HEK293T (cell line): ENCODE measurements around the gene MYADML2.

Experiments
- ARNT ChIP-seq: fragments of 450-650 bp; IDR thresholded peaks from 2 replicates; pipeline ENCODE4 v1.6.1; 2017; ENCODE audit warnings: mild to moderate bottlenecking
- BHLHE40 ChIP-seq: fragments of 450-650 bp; IDR thresholded peaks from 2 replicates; pipeline ENCODE4 v1.6.1; 2016; ENCODE audit warnings: mild to moderate bottlenecking, moderate library complexity, borderline replicate concordance
- FOXK2 ChIP-seq: fragments of 450-650 bp; IDR thresholded peaks from 2 replicates; pipeline ENCODE4 v1.6.1; 2016; ENCODE audit warnings: mild to moderate bottlenecking
- FOXM1 ChIP-seq: fragments of 450-650 bp; IDR thresholded peaks from 2 replicates; pipeline ENCODE4 v1.6.1; 2017; ENCODE audit warnings: mild to moderate bottlenecking, borderline replicate concordance
- HDGF ChIP-seq: fragments of 450-650 bp; IDR thresholded peaks from 2 replicates; pipeline ENCODE4 v1.6.1; 2017; ENCODE audit warnings: antibody characterized with exemption, borderline replicate concordance
- NFRKB ChIP-seq: fragments of 450-650 bp; IDR thresholded peaks from 2 replicates; pipeline ENCODE4 v1.6.1; 2016; ENCODE audit warnings: mild to moderate bottlenecking, moderate library complexity
- SP1 ChIP-seq: fragments of 450-650 bp; IDR thresholded peaks from 2 replicates; pipeline ENCODE4 v1.6.1; 2017
- SUZ12 ChIP-seq: fragments of 450-650 bp; IDR thresholded peaks from 2 replicates; pipeline ENCODE4 v1.6.1; 2016; ENCODE audit warnings: mild to moderate bottlenecking
- TARDBP ChIP-seq: fragments of 450-650 bp; IDR thresholded peaks from 2 replicates; pipeline ENCODE4 v1.6.1; 2016
- TF ChIP-seq, protein P1 (sequence below): fragments of 450-650 bp; IDR thresholded peaks from 2 replicates; pipeline ENCODE4 v1.6.1; 2016

DNA sequence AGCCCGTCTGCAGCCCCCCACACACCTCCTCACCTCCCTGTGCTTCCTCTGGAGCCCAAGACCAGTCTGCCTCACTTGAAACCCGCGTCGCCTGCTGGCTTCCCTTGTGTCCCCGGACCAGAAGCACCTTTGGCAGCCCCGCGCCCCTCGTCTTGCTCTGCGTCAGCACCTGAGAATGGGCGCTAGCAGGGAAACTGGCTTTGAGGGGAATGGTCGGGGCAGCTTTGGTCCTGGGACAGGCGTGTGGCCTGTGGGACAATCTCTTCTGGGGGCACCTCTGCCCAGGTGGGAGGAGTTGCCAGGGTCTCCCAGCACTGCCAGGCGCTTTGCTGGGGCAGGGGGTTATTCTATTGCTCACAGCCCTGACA, 15.9 kb downstream of the MYADML2 start:
- TF ChIP-seq HDGF (no peak), FOXM1 (no peak), TARDBP (no peak), NFRKB (no peak), FOXK2 (no peak), SP1 (no peak), BHLHE40 (no peak), SUZ12 (no peak), ARNT (no peak)
- TF ChIP-seq, protein P1, sequence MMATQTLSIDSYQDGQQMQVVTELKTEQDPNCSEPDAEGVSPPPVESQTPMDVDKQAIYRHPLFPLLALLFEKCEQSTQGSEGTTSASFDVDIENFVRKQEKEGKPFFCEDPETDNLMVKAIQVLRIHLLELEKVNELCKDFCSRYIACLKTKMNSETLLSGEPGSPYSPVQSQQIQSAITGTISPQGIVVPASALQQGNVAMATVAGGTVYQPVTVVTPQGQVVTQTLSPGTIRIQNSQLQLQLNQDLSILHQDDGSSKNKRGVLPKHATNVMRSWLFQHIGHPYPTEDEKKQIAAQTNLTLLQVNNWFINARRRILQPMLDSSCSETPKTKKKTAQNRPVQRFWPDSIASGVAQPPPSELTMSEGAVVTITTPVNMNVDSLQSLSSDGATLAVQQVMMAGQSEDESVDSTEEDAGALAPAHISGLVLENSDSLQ = no peak
